H7 (cell line): ENCODE measurements around the gene IL7R. TPM values are rescaled to one million over a fixed set of nuclear protein-coding genes. Genes with fewer than 3 reads are reported as not detected.

ENCODE experiments used
- DNase-seq: peaks from one replicate; pipeline ENCODE4 v3.0.0; 2012
- H3K27me3 ChIP-seq: 2 replicates; pipeline ENCODE4 v1.6.0; 2011; ENCODE audit warnings: mild to moderate bottlenecking, low read length; ENCODE audit not compliant: control insufficient read depth, insufficient read depth
- H3K36me3 ChIP-seq: replicated peaks from 2 replicates; pipeline ENCODE4 v1.5.1; 2011; ENCODE audit warnings: low read length; ENCODE audit not compliant: control insufficient read depth, insufficient read depth
- H3K4me3 ChIP-seq: 2 replicates; pipeline ENCODE4 v1.5.1; 2011; ENCODE audit warnings: low read depth, mild to moderate bottlenecking, control low read depth, low read length, moderate library complexity; ENCODE audit not compliant: insufficient read depth
- total RNA-seq: library from RNA; depleted of rRNA; stranded (reverse); fragments of >200 nt; shearing (Covaris generic); gene quantifications from 2 replicates; pipeline ENCODE4 v1.2.3, GENCODE V29; 2014; rRNA removed

IL7R gene
- total RNA-seq, 1 experiment from 2014 or later, result not detected

- H3K27me3 ChIP-seq, result peaks cover 22% of the 10 kb centered on the region
- H3K4me3 ChIP-seq, result no peak overlapping the region
- H3K36me3 ChIP-seq, result no peaks in the 10 kb centered on the region
- DNase-seq, result peak; percentile 61
Observed at GRCh38 chr5:35924950-35925722, 68.4 kb downstream of the IL7R start.

GRCh38 chr5:35926389-35927051 is 69.8 kb downstream of the IL7R start:
- Histone ChIP-seq H3K36me3 (no peaks in the 10 kb centered on the region), H3K4me3 (no peak overlapping the region), H3K27me3 (peaks cover 22% of the 10 kb centered on the region)
- peak; percentile 66 for DNase-seq

Other genes starting within 250 kb of the IL7R start
- 0.07 TPM in 1 of 2 replicates, not detected in the other for gene SPEF2, start 239.0 kb upstream of the IL7R start, total RNA-seq
- not detected in 2 replicates for gene CAPSL, start 81.7 kb downstream of the IL7R start, total RNA-seq
- 0.87 and 2.1 TPM in 2 replicates for gene UGT3A1, start 134.5 kb downstream of the IL7R start, total RNA-seq
- 4.7 and 6.5 TPM in 2 replicates for gene UGT3A2, start 210.0 kb downstream of the IL7R start, total RNA-seq